HG03521 (cell line): ENCODE data around the gene BAZ2B.
"Not testable (repeated sequence)": the region's sequence is repeated elsewhere in the genome, so short reads cannot be mapped to it uniquely, and the experiment has no call there.

Experiments used
- ATAC-seq: cut with Tn5 transposase; IDR thresholded peaks from one replicate; pipeline ENCODE4 v1.9.1; 2021; ENCODE audit warnings: mild to moderate bottlenecking, moderate library complexity; ENCODE audit not compliant: unreplicated experiment

BAZ2B gene

GRCh38 chr2:159542101-159542500, 74.2 kb downstream of the BAZ2B start:
- ATAC-seq = no peak

GRCh38 chr2:159539701-159540100, 76.6 kb downstream of the BAZ2B start:
- no peak for ATAC-seq

GRCh38 chr2:159538801-159539200, 77.5 kb downstream of the BAZ2B start:
- ATAC-seq = no peak

- ATAC-seq = not testable (repeated sequence)
Observed at GRCh38 chr2:159535261-159535660, 81.1 kb downstream of the BAZ2B start.

GRCh38 chr2:159531475-159531874, 84.9 kb downstream of the BAZ2B start:
- no peak for ATAC-seq

GRCh38 chr2:159526433-159526832, 89.9 kb downstream of the BAZ2B start:
- no peak for ATAC-seq

GRCh38 chr2:159525012-159525411, 91.3 kb downstream of the BAZ2B start:
- ATAC-seq = no peak

GRCh38 chr2:159521272-159521671, 95.1 kb downstream of the BAZ2B start:
- ATAC-seq = no peak

- no peak for ATAC-seq
Observed at GRCh38 chr2:159518321-159519005, 97.9 kb downstream of the BAZ2B start.

- ATAC-seq = peak; percentile 83
Observed at GRCh38 chr2:159516241-159516758, 100.0 kb downstream of the BAZ2B start.

- no peak for ATAC-seq
Observed at GRCh38 chr2:159515441-159515840, 100.9 kb downstream of the BAZ2B start.

- no peak for ATAC-seq
Observed at GRCh38 chr2:159513745-159514144, 102.6 kb downstream of the BAZ2B start.

GRCh38 chr2:159508140-159508539, 108.2 kb downstream of the BAZ2B start:
- ATAC-seq = no peak

- ATAC-seq = no peak
Observed at GRCh38 chr2:159506764-159507440, 109.4 kb downstream of the BAZ2B start.

GRCh38 chr2:159506202-159506601, 110.1 kb downstream of the BAZ2B start:
- no peak for ATAC-seq

- ATAC-seq = no peak
Observed at GRCh38 chr2:159505196-159505595, 111.2 kb downstream of the BAZ2B start.

GRCh38 chr2:159501743-159502142, 114.6 kb downstream of the BAZ2B start:
- no peak for ATAC-seq

- no peak for ATAC-seq
Observed at GRCh38 chr2:159497847-159498246, 118.5 kb downstream of the BAZ2B start.

- ATAC-seq = no peak
Observed at GRCh38 chr2:159497256-159497655, 119.1 kb downstream of the BAZ2B start.

- no peak for ATAC-seq
Observed at GRCh38 chr2:159489476-159489875, 126.9 kb downstream of the BAZ2B start.

GRCh38 chr2:159484532-159484931, 131.8 kb downstream of the BAZ2B start:
- ATAC-seq = no peak

GRCh38 chr2:159476329-159476728, 140.0 kb downstream of the BAZ2B start:
- ATAC-seq = no peak
